K562 (cell line): Measurements from ENCODE around the gene TULP1. TPM values are rescaled to one million over a fixed set of nuclear protein-coding genes. Genes with fewer than 3 reads are reported as not detected.

Experiments used
- HCFC1 ChIP-seq: IDR thresholded peaks from 2 replicates; pipeline ENCODE4 v1.6.1; 2012; ENCODE audit warnings: low read depth, low read length, improper control_type of control experiment
- JUND ChIP-seq, 2 experiments: IDR thresholded peaks; 2 replicates in 1 of 2; 3 replicates in 1 of 2; pipeline ENCODE4 v1.6.1; 2011; ENCODE audit warnings: borderline replicate concordance in 2 of 2, low read depth in 2 of 2, low read length in 2 of 2, improper control_type of control experiment in 1 of 2, missing biosample characterization in 1 of 2, missing genetic modification characterization in 1 of 2, missing genetic modification reagents in 1 of 2
- MIER1 ChIP-seq: fragments of 450-650 bp; IDR thresholded peaks from 2 replicates; pipeline ENCODE4 v1.6.1; 2016; ENCODE audit warnings: antibody characterized with exemption, mild to moderate bottlenecking, low read depth
- NR2C2 ChIP-seq, 2 experiments: fragments of 200-800 bp in 1 of 2; sonication (Bioruptor generic) in 1 of 2; sonication (generic) in 1 of 2; formaldehyde crosslinking in 1 of 2; IDR thresholded peaks; 2 replicates each; pipeline versions ENCODE4 v1.6.1 to v1.8.0; 2016 to 2022; ENCODE audit warnings: mild to moderate bottlenecking in 1 of 2, missing compliant biosample characterization in 1 of 2, missing genetic modification characterization in 1 of 2, missing genetic modification reagents in 1 of 2
- PHF8 ChIP-seq: fragments of 200-600 bp; sonication (generic); IDR thresholded peaks from 2 replicates; pipeline ENCODE4 v1.6.1; 2012; ENCODE audit warnings: mixed run types, mild to moderate bottlenecking, inconsistent platforms, low read length, moderate library complexity, borderline replicate concordance
- SRSF3 ChIP-seq: fragments of 200-400 bp; formaldehyde crosslinking; IDR thresholded peaks from 2 replicates; pipeline ENCODE4 v1.6.1; 2016; ENCODE audit warnings: mild to moderate bottlenecking, low read length, moderate library complexity; ENCODE audit not compliant: insufficient read depth
- polyA plus RNA-seq, 8 experiments: library from polyadenylated mRNA; depleted of rRNA in 4 of 8; stranded (reverse) in 5 of 8; unstranded in 3 of 8; fragments of >200 nt; fragmentation: Nextera tagmentation in 2 of 8; fragmentation: Illumina TruSeq in 1 of 8; extraction: Ambion mirVana in 2 of 8; extraction: Trizol in 1 of 8; gene quantifications; 2 replicates each; pipeline versions ENCODE4 v1.2.1 to v1.2.3, GENCODE V29; 2011 to 2014; ENCODE audit warnings: inconsistent platforms in 1 of 8, missing spikeins in 1 of 8
- total RNA-seq, 7 experiments: library from RNA; depleted of rRNA in 6 of 7; stranded (reverse); fragments of >200 nt in 6 of 7; fragmentation: Illumina TruSeq in 2 of 7; extraction: Trizol in 2 of 7; gene quantifications; 2 replicates each; pipeline versions ENCODE4 v1.2.1 to v1.2.3, GENCODE V29; 2011 to 2021; ENCODE audit warnings: low replicate concordance in 1 of 7
- TF ChIP-seq, protein P1 (sequence below): fragments of 200-600 bp; sonication (generic); IDR thresholded peaks from one replicate; pipeline ENCODE4 v1.6.1; 2012; ENCODE audit warnings: mild to moderate bottlenecking, low read depth, low read length, inconsistent platforms
- TF ChIP-seq, protein P2 (sequence below): fragments of 450-650 bp; formaldehyde crosslinking; IDR thresholded peaks from 2 replicates; pipeline ENCODE4 v1.4.0; 2020; ENCODE audit warnings: mild to moderate bottlenecking, moderate library complexity
- TF ChIP-seq, protein P3 (sequence below): fragments of 250-450 bp; sonication (Bioruptor Pico); IDR thresholded peaks from 2 replicates; pipeline ENCODE4 v1.5.0; 2021

Gene TULP1
- total and polyA plus RNA-seq, 9 of the 15 experiments (the other 6 are each of a cell fraction or from before 2014, with no cell fraction given), result 0.06 to 0.17 (median 0.09) TPM; not detected in 6

DNA sequence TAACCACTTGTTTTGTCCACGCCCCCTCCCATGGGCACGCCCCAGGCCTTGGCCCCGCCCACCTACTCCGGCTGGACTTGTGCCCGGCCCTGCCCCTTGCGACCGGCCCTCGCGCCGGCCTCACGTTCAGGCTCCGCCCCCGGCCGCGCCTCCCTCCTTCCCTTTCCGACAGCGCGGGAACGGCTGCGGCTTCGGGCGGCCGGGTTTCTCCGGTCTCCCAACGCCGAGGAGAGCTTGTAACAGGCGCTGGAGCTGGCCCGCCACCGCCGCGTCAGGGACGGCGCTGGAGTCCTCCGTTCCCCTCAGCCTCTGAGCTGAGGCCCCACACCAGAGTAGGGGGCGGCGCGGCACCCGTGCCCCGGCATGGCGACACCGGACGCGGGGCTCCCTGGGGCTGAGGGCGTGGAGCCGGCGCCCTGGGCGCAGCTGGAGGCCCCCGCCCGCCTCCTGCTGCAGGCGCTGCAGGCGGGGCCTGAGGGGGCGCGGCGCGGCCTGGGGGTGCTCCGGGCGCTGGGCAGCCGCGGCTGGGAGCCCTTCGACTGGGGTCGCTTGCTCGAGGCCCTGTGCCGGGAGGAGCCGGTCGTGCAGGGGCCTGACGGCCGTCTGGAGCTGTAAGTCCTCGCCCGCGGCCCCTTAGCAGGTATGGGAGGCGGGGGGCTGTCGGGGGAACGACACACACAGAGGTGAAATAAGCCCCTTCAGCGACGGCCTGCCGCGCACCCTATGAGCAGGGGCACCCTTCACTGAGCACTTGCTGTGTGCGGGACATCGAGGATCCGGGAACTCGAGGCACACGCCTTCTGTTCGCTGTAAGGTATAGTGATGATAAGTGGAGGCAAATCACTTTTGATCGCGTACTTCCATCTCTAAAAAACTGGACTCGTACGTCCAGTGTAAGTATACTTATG is 60.3 kb downstream of the TULP1 start, which contains the start of gene FANCE (continued):
- TF ChIP-seq, protein P1, sequence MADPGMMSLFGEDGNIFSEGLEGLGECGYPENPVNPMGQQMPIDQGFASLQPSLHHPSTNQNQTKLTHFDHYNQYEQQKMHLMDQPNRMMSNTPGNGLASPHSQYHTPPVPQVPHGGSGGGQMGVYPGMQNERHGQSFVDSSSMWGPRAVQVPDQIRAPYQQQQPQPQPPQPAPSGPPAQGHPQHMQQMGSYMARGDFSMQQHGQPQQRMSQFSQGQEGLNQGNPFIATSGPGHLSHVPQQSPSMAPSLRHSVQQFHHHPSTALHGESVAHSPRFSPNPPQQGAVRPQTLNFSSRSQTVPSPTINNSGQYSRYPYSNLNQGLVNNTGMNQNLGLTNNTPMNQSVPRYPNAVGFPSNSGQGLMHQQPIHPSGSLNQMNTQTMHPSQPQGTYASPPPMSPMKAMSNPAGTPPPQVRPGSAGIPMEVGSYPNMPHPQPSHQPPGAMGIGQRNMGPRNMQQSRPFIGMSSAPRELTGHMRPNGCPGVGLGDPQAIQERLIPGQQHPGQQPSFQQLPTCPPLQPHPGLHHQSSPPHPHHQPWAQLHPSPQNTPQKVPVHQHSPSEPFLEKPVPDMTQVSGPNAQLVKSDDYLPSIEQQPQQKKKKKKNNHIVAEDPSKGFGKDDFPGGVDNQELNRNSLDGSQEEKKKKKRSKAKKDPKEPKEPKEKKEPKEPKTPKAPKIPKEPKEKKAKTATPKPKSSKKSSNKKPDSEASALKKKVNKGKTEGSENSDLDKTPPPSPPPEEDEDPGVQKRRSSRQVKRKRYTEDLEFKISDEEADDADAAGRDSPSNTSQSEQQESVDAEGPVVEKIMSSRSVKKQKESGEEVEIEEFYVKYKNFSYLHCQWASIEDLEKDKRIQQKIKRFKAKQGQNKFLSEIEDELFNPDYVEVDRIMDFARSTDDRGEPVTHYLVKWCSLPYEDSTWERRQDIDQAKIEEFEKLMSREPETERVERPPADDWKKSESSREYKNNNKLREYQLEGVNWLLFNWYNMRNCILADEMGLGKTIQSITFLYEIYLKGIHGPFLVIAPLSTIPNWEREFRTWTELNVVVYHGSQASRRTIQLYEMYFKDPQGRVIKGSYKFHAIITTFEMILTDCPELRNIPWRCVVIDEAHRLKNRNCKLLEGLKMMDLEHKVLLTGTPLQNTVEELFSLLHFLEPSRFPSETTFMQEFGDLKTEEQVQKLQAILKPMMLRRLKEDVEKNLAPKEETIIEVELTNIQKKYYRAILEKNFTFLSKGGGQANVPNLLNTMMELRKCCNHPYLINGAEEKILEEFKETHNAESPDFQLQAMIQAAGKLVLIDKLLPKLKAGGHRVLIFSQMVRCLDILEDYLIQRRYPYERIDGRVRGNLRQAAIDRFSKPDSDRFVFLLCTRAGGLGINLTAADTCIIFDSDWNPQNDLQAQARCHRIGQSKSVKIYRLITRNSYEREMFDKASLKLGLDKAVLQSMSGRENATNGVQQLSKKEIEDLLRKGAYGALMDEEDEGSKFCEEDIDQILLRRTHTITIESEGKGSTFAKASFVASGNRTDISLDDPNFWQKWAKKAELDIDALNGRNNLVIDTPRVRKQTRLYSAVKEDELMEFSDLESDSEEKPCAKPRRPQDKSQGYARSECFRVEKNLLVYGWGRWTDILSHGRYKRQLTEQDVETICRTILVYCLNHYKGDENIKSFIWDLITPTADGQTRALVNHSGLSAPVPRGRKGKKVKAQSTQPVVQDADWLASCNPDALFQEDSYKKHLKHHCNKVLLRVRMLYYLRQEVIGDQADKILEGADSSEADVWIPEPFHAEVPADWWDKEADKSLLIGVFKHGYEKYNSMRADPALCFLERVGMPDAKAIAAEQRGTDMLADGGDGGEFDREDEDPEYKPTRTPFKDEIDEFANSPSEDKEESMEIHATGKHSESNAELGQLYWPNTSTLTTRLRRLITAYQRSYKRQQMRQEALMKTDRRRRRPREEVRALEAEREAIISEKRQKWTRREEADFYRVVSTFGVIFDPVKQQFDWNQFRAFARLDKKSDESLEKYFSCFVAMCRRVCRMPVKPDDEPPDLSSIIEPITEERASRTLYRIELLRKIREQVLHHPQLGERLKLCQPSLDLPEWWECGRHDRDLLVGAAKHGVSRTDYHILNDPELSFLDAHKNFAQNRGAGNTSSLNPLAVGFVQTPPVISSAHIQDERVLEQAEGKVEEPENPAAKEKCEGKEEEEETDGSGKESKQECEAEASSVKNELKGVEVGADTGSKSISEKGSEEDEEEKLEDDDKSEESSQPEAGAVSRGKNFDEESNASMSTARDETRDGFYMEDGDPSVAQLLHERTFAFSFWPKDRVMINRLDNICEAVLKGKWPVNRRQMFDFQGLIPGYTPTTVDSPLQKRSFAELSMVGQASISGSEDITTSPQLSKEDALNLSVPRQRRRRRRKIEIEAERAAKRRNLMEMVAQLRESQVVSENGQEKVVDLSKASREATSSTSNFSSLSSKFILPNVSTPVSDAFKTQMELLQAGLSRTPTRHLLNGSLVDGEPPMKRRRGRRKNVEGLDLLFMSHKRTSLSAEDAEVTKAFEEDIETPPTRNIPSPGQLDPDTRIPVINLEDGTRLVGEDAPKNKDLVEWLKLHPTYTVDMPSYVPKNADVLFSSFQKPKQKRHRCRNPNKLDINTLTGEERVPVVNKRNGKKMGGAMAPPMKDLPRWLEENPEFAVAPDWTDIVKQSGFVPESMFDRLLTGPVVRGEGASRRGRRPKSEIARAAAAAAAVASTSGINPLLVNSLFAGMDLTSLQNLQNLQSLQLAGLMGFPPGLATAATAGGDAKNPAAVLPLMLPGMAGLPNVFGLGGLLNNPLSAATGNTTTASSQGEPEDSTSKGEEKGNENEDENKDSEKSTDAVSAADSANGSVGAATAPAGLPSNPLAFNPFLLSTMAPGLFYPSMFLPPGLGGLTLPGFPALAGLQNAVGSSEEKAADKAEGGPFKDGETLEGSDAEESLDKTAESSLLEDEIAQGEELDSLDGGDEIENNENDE, result no peak
- TF ChIP-seq, protein P2, sequence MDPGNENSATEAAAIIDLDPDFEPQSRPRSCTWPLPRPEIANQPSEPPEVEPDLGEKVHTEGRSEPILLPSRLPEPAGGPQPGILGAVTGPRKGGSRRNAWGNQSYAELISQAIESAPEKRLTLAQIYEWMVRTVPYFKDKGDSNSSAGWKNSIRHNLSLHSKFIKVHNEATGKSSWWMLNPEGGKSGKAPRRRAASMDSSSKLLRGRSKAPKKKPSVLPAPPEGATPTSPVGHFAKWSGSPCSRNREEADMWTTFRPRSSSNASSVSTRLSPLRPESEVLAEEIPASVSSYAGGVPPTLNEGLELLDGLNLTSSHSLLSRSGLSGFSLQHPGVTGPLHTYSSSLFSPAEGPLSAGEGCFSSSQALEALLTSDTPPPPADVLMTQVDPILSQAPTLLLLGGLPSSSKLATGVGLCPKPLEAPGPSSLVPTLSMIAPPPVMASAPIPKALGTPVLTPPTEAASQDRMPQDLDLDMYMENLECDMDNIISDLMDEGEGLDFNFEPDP (CRISPR knock-in tag), result no peak
- TF ChIP-seq JUND (IDR thresholded peaks at IDR 0.05; ENCODE audit: borderline replicate concordance, low read depth, low read length) (no peak; the same call in 1 of the 2 replicates), JUND (tag; IDR thresholded peaks at IDR 0.05; ENCODE audit: borderline replicate concordance, low read depth, low read length) (no peak; the same call in 2 of the 3 replicates), HCFC1 (no peak), SRSF3 (no peak), PHF8 (peak; percentile 77; the same call in 1 of the 2 replicates), MIER1 (no peak), NR2C2 (CRISPR knock-in tag; IDR thresholded peaks at IDR 0.05) (peak; percentile 28; the same call in 1 of the 2 replicates), NR2C2 (tag; IDR thresholded peaks at IDR 0.05) (peak; percentile 44; the same call in 1 of the 2 replicates)
- TF ChIP-seq, protein P3, sequence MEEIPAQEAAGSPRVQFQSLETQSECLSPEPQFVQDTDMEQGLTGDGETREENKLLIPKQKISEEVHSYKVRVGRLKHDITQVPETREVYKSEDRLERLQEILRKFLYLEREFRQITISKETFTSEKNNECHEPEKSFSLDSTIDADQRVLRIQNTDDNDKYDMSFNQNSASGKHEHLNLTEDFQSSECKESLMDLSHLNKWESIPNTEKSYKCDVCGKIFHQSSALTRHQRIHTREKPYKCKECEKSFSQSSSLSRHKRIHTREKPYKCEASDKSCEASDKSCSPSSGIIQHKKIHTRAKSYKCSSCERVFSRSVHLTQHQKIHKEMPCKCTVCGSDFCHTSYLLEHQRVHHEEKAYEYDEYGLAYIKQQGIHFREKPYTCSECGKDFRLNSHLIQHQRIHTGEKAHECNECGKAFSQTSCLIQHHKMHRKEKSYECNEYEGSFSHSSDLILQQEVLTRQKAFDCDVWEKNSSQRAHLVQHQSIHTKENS (CRISPR knock-in tag), result no peak
